Activated CD8-positive, alpha-beta T cell treated with anti-CD3 and anti-CD28 coated beads for 36 hours (primary cell): ENCODE data around the gene UBASH3A. TPM values are rescaled to one million over a fixed set of nuclear protein-coding genes. Genes with fewer than 3 reads are reported as not detected.

Experiments
- ATAC-seq: fragments of 200-7000 bp; cut with Tn5 transposase; one replicate; pipeline ENCODE4 v1.10.0; 2021; ENCODE audit warnings: mild to moderate bottlenecking, moderate library complexity
- CTCF ChIA-PET: fragments of 350-600 bp; sonication (Branson Sonifier 250); formaldehyde crosslinking; loops from one replicate; lab custom pipeline; 2021; ENCODE audit warnings: antibody characterized with exemption; lab: Charles Lee
- POLR2A ChIA-PET: fragments of 350-600 bp; sonication (Branson Sonifier 250); formaldehyde crosslinking; loops from one replicate; lab custom pipeline; 2021; ENCODE audit warnings: antibody characterized with exemption; lab: Charles Lee
- DNase-seq: peaks from one replicate; pipeline ENCODE4 v3.0.0-alpha.2; 2020
- H3K27ac Mint-ChIP-seq: one replicate; pipeline ENCODE4 v1.8.0; 2021; ENCODE audit warnings: mild to moderate bottlenecking, mixed read lengths
- H3K27me3 Mint-ChIP-seq: one replicate; pipeline ENCODE4 v1.8.0; 2021; ENCODE audit warnings: mixed read lengths
- H3K36me3 Mint-ChIP-seq: one replicate; pipeline ENCODE4 v1.8.0; 2021; ENCODE audit warnings: low read depth, mixed read lengths
- H3K4me1 Mint-ChIP-seq: one replicate; pipeline ENCODE4 v1.8.0; 2021; ENCODE audit warnings: low read depth, mixed read lengths
- H3K4me3 Mint-ChIP-seq: one replicate; pipeline ENCODE4 v1.8.0; 2021; ENCODE audit warnings: mild to moderate bottlenecking, moderate library complexity, mixed read lengths
- H3K9me3 Mint-ChIP-seq: one replicate; pipeline ENCODE4 v1.8.0; 2021; ENCODE audit warnings: mixed read lengths
- CTCF ChIP-seq: fragments of 200-600 bp; IDR thresholded peaks from one replicate; pipeline ENCODE4 v1.8.0; 2022; ENCODE audit warnings: antibody characterized with exemption, mild to moderate bottlenecking
- intact Hi-C: fragments of 100-400 bp; cut with micrococcal nuclease; formaldehyde crosslinking; loops from one replicate; pipeline ENCODE4 v1.10.0; 2022
- total RNA-seq, 2 experiments: library from RNA; stranded (reverse); gene quantifications; one replicate each; pipeline ENCODE4 v1.2.3, GENCODE V29; 2021

Gene UBASH3A
- total RNA-seq, 2 experiments from 2014 or later, result 48.7 to 52.9 TPM

GRCh38 chr21:42443181-42443785 lies 39.6 kb downstream of the UBASH3A start:
- Mint-ChIP-seq H3K9me3 (peaks cover 6% of the 10 kb centered on the region), H3K36me3 (peaks cover 93% of the 10 kb centered on the region), H3K27me3 (peaks cover 2% of the 10 kb centered on the region), H3K27ac (no peak overlapping the region), H3K4me3 (no peak overlapping the region), H3K4me1 (peaks cover 64% of the 10 kb centered on the region)
- ATAC-seq, result no peak
- DNase-seq, result no peak
- intact Hi-C loops, result loop anchor here (5.0 kb wide), 1 partner anchor 41 kb away; the partner anchor contains the start of gene UBASH3A
- TF ChIP-seq CTCF, result no peak
- ChIA-PET POLR2A (interaction anchor here (0.7 to 1.4 kb wide), 2 partner anchors 12 to 36 kb away, joined by 3 read pairs; no protein-coding TSS in a partner anchor), CTCF (no interaction called here)

GRCh38 chr21:42443876-42444744 lies 40.4 kb downstream of the UBASH3A start:
- H3K36me3 Mint-ChIP-seq, result peaks cover 85% of the 10 kb centered on the region
- no peak for ATAC-seq
- peaks cover 64% of the 10 kb centered on the region for H3K4me1 Mint-ChIP-seq
- H3K27ac Mint-ChIP-seq, result peak overlapping the region; percentile 2
- H3K4me3 Mint-ChIP-seq, result no peak overlapping the region
- ChIA-PET POLR2A (interaction anchor here (1.3 to 1.4 kb wide), 2 partner anchors 35 to 70 kb away, joined by 3 read pairs; no protein-coding TSS in a partner anchor), CTCF (interaction anchor here (1.0 kb wide), 2 partner anchors 70 to 106 kb away, joined by 3 read pairs; no protein-coding TSS in a partner anchor)
- H3K9me3 Mint-ChIP-seq, result peaks cover 6% of the 10 kb centered on the region
- peaks cover 2% of the 10 kb centered on the region for H3K27me3 Mint-ChIP-seq
- no peak for TF ChIP-seq CTCF
- DNase-seq, result peak; percentile 25
- intact Hi-C loops, result loop anchor here (5.0 kb wide), 1 partner anchor 42 kb away; the partner anchor contains the start of gene UBASH3A

GRCh38 chr21:42444745-42445059 lies 41.0 kb downstream of the UBASH3A start:
- ChIA-PET POLR2A (interaction anchor here (1.0 to 1.3 kb wide), 2 partner anchors 23 to 70 kb away, joined by 3 to 4 read pairs; no protein-coding TSS in a partner anchor), CTCF (interaction anchor here (1.0 kb wide), 2 partner anchors 71 to 107 kb away, joined by 3 read pairs; no protein-coding TSS in a partner anchor)
- Mint-ChIP-seq H3K27me3 (peaks cover 2% of the 10 kb centered on the region), H3K36me3 (peaks cover 79% of the 10 kb centered on the region), H3K4me3 (no peak overlapping the region), H3K9me3 (peaks cover 4% of the 10 kb centered on the region), H3K4me1 (peaks cover 63% of the 10 kb centered on the region), H3K27ac (no peak overlapping the region)
- intact Hi-C loops, result loop anchor here (5.0 kb wide), 2 partner anchors 42 to 107 kb away; partner anchors contain the start of gene UBASH3A
- TF ChIP-seq CTCF, result no peak
- no peak for ATAC-seq
- no peak for DNase-seq

- H3K4me1 Mint-ChIP-seq, result peaks cover 62% of the 10 kb centered on the region
- H3K36me3 Mint-ChIP-seq, result peaks cover 73% of the 10 kb centered on the region
- no peaks in the 10 kb centered on the region for H3K27me3 Mint-ChIP-seq
- no peak overlapping the region for H3K4me3 Mint-ChIP-seq
- intact Hi-C loops, result loop anchor here (5.0 kb wide), 1 partner anchor 108 kb away; no protein-coding TSS in a partner anchor
- ChIA-PET CTCF (interaction anchor here (1.0 to 1.6 kb wide), 4 partner anchors 34 to 186 kb away, joined by 3 to 4 read pairs (median 3); no protein-coding TSS in a partner anchor), POLR2A (interaction anchor here (1.0 to 1.5 kb wide), 7 partner anchors 12 to 69 kb away, joined by 3 to 5 read pairs (median 3); no protein-coding TSS in a partner anchor)
- H3K9me3 Mint-ChIP-seq, result no peaks in the 10 kb centered on the region
- DNase-seq, result no peak
- TF ChIP-seq CTCF, result no peak
- no peak overlapping the region for H3K27ac Mint-ChIP-seq
- no peak for ATAC-seq
Measured at GRCh38 chr21:42445311-42445710, 41.6 kb downstream of the UBASH3A start.
